Activated CD4-positive, alpha-beta T cell treated with anti-CD3 and anti-CD28 coated beads for 36 hours (primary cell): ENCODE results near the gene SYCE1. TPM values are rescaled to one million over a fixed set of nuclear protein-coding genes. Genes with fewer than 3 reads are reported as not detected.
"Not testable (repeated sequence)": the region's sequence is repeated elsewhere in the genome, so short reads cannot be mapped to it uniquely, and the experiment has no call there.

Experiments used
- ATAC-seq: fragments of 200-7000 bp; cut with Tn5 transposase; one replicate; pipeline ENCODE4 v1.10.0; 2021; ENCODE audit warnings: mild to moderate bottlenecking, moderate library complexity
- CTCF ChIA-PET: fragments of 350-600 bp; sonication (Branson Sonifier 250); formaldehyde crosslinking; loops from one replicate; lab custom pipeline; 2021; ENCODE audit warnings: antibody characterized with exemption; lab: Charles Lee
- POLR2A ChIA-PET: fragments of 350-600 bp; sonication (Branson Sonifier 250); formaldehyde crosslinking; loops from one replicate; lab custom pipeline; 2021; ENCODE audit warnings: antibody characterized with exemption, inconsistent platforms; lab: Charles Lee
- DNase-seq: peaks from one replicate; pipeline ENCODE4 v3.0.0-alpha.2; 2020
- H3K27ac Mint-ChIP-seq: one replicate; pipeline ENCODE4 v1.8.0; 2021; ENCODE audit warnings: mixed read lengths
- H3K27me3 Mint-ChIP-seq: one replicate; pipeline ENCODE4 v1.8.0; 2021; ENCODE audit warnings: mixed read lengths
- H3K36me3 Mint-ChIP-seq: one replicate; pipeline ENCODE4 v1.8.0; 2021; ENCODE audit warnings: low read depth, mixed read lengths
- H3K4me1 Mint-ChIP-seq: one replicate; pipeline ENCODE4 v1.8.0; 2021; ENCODE audit warnings: mixed read lengths
- H3K4me3 Mint-ChIP-seq: one replicate; pipeline ENCODE4 v1.8.0; 2021; ENCODE audit warnings: mild to moderate bottlenecking, moderate library complexity, mixed read lengths
- H3K9me3 Mint-ChIP-seq: one replicate; pipeline ENCODE4 v1.8.0; 2021; ENCODE audit warnings: low read depth, mixed read lengths
- intact Hi-C, 2 experiments: fragments of 100-400 bp; cut with DNase I in 1 of 2; cut with micrococcal nuclease in 1 of 2; formaldehyde crosslinking; loops; one replicate each; pipeline versions ENCODE4 v1.14.2 to v1.15.1; 2022 to 2024; cut with DNase I, micrococcal nuclease
- total RNA-seq, 2 experiments: library from RNA; stranded (reverse); gene quantifications; one replicate each; pipeline ENCODE4 v1.2.3, GENCODE V29; 2021

Gene SYCE1
- total RNA-seq, 2 experiments from 2014 or later = 0.19 to 0.66 TPM

- Mint-ChIP-seq H3K36me3 (no peaks in the 10 kb centered on the region), H3K4me1 (no peaks in the 10 kb centered on the region), H3K27ac (no peak overlapping the region), H3K27me3 (peaks cover 16% of the 10 kb centered on the region), H3K4me3 (no peak overlapping the region), H3K9me3 (no peaks in the 10 kb centered on the region)
- ChIA-PET CTCF (no interaction called here), POLR2A (no interaction called here)
- intact Hi-C loops = no loop called here
- no peak for DNase-seq
- ATAC-seq = no peak
These were observed 10.8 kb downstream of the SYCE1 start for GRCh38 chr10:133554600-133554999.

GRCh38 chr10:133544506-133544905 lies 20.9 kb downstream of the SYCE1 start:
- H3K27ac Mint-ChIP-seq = no peak overlapping the region
- ATAC-seq = no peak
- CTCF ChIA-PET = no interaction called here

GRCh38 chr10:133541441-133541975 lies 23.9 kb downstream of the SYCE1 start:
- H3K4me1 Mint-ChIP-seq, H3K27me3 Mint-ChIP-seq, CTCF ChIA-PET, H3K36me3 Mint-ChIP-seq, H3K27ac Mint-ChIP-seq, ATAC-seq, H3K4me3 Mint-ChIP-seq, DNase-seq, POLR2A ChIA-PET, H3K9me3 Mint-ChIP-seq, intact Hi-C loops: not testable (repeated sequence)

More at GRCh38 chr10:133544506-133544905, 20.9 kb downstream of the SYCE1 start:
- H3K36me3 Mint-ChIP-seq = peaks cover 9% of the 10 kb centered on the region
- peaks cover 12% of the 10 kb centered on the region for H3K9me3 Mint-ChIP-seq
- POLR2A ChIA-PET = no interaction called here
- H3K27me3 Mint-ChIP-seq = peaks cover 15% of the 10 kb centered on the region
- no peak overlapping the region for H3K4me3 Mint-ChIP-seq
- DNase-seq = no peak
- H3K4me1 Mint-ChIP-seq = peaks cover 3% of the 10 kb centered on the region
- intact Hi-C loops = no loop called here

- H3K27ac Mint-ChIP-seq = no peak overlapping the region
- no peak for ATAC-seq
- intact Hi-C loops = no loop called here
- H3K27me3 Mint-ChIP-seq = peaks cover 2% of the 10 kb centered on the region
- no peaks in the 10 kb centered on the region for H3K9me3 Mint-ChIP-seq
- no peaks in the 10 kb centered on the region for H3K36me3 Mint-ChIP-seq
- H3K4me3 Mint-ChIP-seq = no peak overlapping the region
- no peaks in the 10 kb centered on the region for H3K4me1 Mint-ChIP-seq
- CTCF ChIA-PET = no interaction called here
- POLR2A ChIA-PET = no interaction called here
- DNase-seq = no peak
These were observed 27.5 kb downstream of the SYCE1 start for GRCh38 chr10:133537546-133538545.

GRCh38 chr10:133536198-133536597 lies 29.2 kb downstream of the SYCE1 start:
- no peak overlapping the region for H3K27ac Mint-ChIP-seq
- H3K36me3 Mint-ChIP-seq = no peaks in the 10 kb centered on the region
- CTCF ChIA-PET = interaction anchor here (0.9 kb wide), 1 partner anchor 16 kb away, joined by 3 read pairs; no protein-coding TSS in a partner anchor
- H3K9me3 Mint-ChIP-seq = no peaks in the 10 kb centered on the region
- ATAC-seq (no peak), DNase-seq (no peak)
- H3K4me3 Mint-ChIP-seq = no peak overlapping the region
- POLR2A ChIA-PET = no interaction called here
- intact Hi-C loops = no loop called here
- H3K27me3 Mint-ChIP-seq = peaks cover 6% of the 10 kb centered on the region
- no peaks in the 10 kb centered on the region for H3K4me1 Mint-ChIP-seq

GRCh38 chr10:133534417-133534816 lies 31.0 kb downstream of the SYCE1 start:
- ChIA-PET POLR2A (no interaction called here), CTCF (no interaction called here)
- Mint-ChIP-seq H3K27ac (no peak overlapping the region), H3K4me3 (no peak overlapping the region), H3K27me3 (peaks cover 22% of the 10 kb centered on the region), H3K4me1 (peaks cover 11% of the 10 kb centered on the region), H3K36me3 (no peaks in the 10 kb centered on the region), H3K9me3 (no peaks in the 10 kb centered on the region)
- ATAC-seq (no peak), DNase-seq (no peak)
- intact Hi-C loops = no loop called here

GRCh38 chr10:133532871-133533270 lies 32.5 kb downstream of the SYCE1 start:
- ChIA-PET CTCF (no interaction called here), POLR2A (no interaction called here)
- Mint-ChIP-seq H3K4me1 (peaks cover 21% of the 10 kb centered on the region), H3K27me3 (peaks cover 32% of the 10 kb centered on the region), H3K9me3 (no peaks in the 10 kb centered on the region), H3K36me3 (no peaks in the 10 kb centered on the region), H3K27ac (no peak overlapping the region), H3K4me3 (no peak overlapping the region)
- DNase-seq = no peak
- intact Hi-C loops = no loop called here
- ATAC-seq = no peak

- POLR2A ChIA-PET = no interaction called here
- Mint-ChIP-seq H3K4me3 (no peak overlapping the region), H3K27ac (no peak overlapping the region), H3K36me3 (no peaks in the 10 kb centered on the region), H3K4me1 (peaks cover 21% of the 10 kb centered on the region), H3K27me3 (peaks cover 44% of the 10 kb centered on the region), H3K9me3 (no peaks in the 10 kb centered on the region)
- intact Hi-C loops = no loop called here
- DNase-seq (no peak), ATAC-seq (no peak)
- CTCF ChIA-PET = interaction anchor here (1.0 to 1.8 kb wide), 2 partner anchors 10 to 387 kb away, joined by 3 to 5 read pairs; no protein-coding TSS in a partner anchor
These were observed 34.9 kb downstream of the SYCE1 start for GRCh38 chr10:133530506-133530905.

GRCh38 chr10:133529576-133529946 lies 35.8 kb downstream of the SYCE1 start:
- Mint-ChIP-seq H3K4me3 (peak overlapping the region; percentile 40), H3K9me3 (no peaks in the 10 kb centered on the region), H3K4me1 (peaks cover 21% of the 10 kb centered on the region), H3K27ac (no peak overlapping the region), H3K27me3 (peaks cover 44% of the 10 kb centered on the region), H3K36me3 (no peaks in the 10 kb centered on the region)
- no peak for ATAC-seq
- ChIA-PET POLR2A (no interaction called here), CTCF (interaction anchor here (1.0 to 1.8 kb wide), 2 partner anchors 9 to 386 kb away, joined by 3 to 5 read pairs; no protein-coding TSS in a partner anchor)
- intact Hi-C loops = no loop called here
- DNase-seq = no peak

GRCh38 chr10:133528845-133529575 lies 36.4 kb downstream of the SYCE1 start:
- CTCF ChIA-PET = interaction anchor here (1.0 to 1.8 kb wide), 2 partner anchors 8 to 386 kb away, joined by 3 to 5 read pairs; no protein-coding TSS in a partner anchor
- peaks cover 44% of the 10 kb centered on the region for H3K27me3 Mint-ChIP-seq
- H3K9me3 Mint-ChIP-seq = no peaks in the 10 kb centered on the region

GRCh38 chr10:133528296-133528844 lies 37.0 kb downstream of the SYCE1 start:
- Mint-ChIP-seq H3K4me3 (peak overlapping the region; percentile 49), H3K36me3 (no peaks in the 10 kb centered on the region), H3K27ac (no peak overlapping the region), H3K9me3 (peaks cover 2% of the 10 kb centered on the region), H3K27me3 (peaks cover 44% of the 10 kb centered on the region), H3K4me1 (peaks cover 21% of the 10 kb centered on the region)
- POLR2A ChIA-PET = no interaction called here
- ATAC-seq (no peak), DNase-seq (no peak)
- intact Hi-C loops = no loop called here
- CTCF ChIA-PET = no interaction called here

More at GRCh38 chr10:133528845-133529575, 36.4 kb downstream of the SYCE1 start:
- H3K4me1 Mint-ChIP-seq = peaks cover 21% of the 10 kb centered on the region
- POLR2A ChIA-PET = no interaction called here
- peak overlapping the region; percentile 40 for H3K4me3 Mint-ChIP-seq
- intact Hi-C loops = no loop called here
- no peaks in the 10 kb centered on the region for H3K36me3 Mint-ChIP-seq
- DNase-seq (peak; percentile 25), ATAC-seq (no peak)
- H3K27ac Mint-ChIP-seq = no peak overlapping the region
